Gastrocnemius medialis (tissue), 4 donors: ENCODE results near the gene PTPN6.

ENCODE experiments used
- CTCF ChIP-seq, 5 experiments: fragments of 450-650 bp in 3 of 5; fragments of 200-600 bp in 2 of 5; sonication (generic) in 2 of 5; IDR thresholded peaks in 4 of 5; conservative IDR thresholded peaks in 1 of 5; 1 replicate in 4 of 5; 2 replicates in 1 of 5; pipeline ENCODE4 v1.5.1; 2016 to 2019; ENCODE audit warnings: antibody characterized with exemption in 5 of 5, mild to moderate bottlenecking in 3 of 5, moderate library complexity in 3 of 5
- POLR2A ChIP-seq, 2 donors: fragments of 450-650 bp; IDR thresholded peaks; one replicate each; pipeline ENCODE4 v1.6.1; 2017; ENCODE audit warnings: antibody characterized with exemption in 2 of 2, mild to moderate bottlenecking in 2 of 2, moderate library complexity in 2 of 2

GRCh38 chr12:6987956-6988553 is 36.9 kb downstream of the PTPN6 start:
- no peak for TF ChIP-seq CTCF (IDR thresholded peaks at IDR 0.05 in 4 of 5, conservative IDR thresholded peaks at IDR 0.05 in 1 of 5)
- no peak for TF ChIP-seq POLR2A (IDR thresholded peaks at IDR 0.05)
